ENCODE measurements around the gene ADD1.
"Not testable (repeated sequence)": the region's sequence is repeated elsewhere in the genome, so short reads cannot be mapped to it uniquely, and the experiment has no call there.

Gene ADD1

GRCh38 chr4:2922453-2923101 is 78.9 kb downstream of the ADD1 start:
- not testable (repeated sequence) for DNase-seq (ENCODE audit: low spot score)

GRCh38 chr4:2923141-2923551 is 79.5 kb downstream of the ADD1 start:
- no peak for DNase-seq (ENCODE audit: low spot score)

GRCh38 chr4:2923668-2924173 is 80.1 kb downstream of the ADD1 start:
- no peak for DNase-seq (ENCODE audit: low spot score)

- DNase-seq (ENCODE audit: low spot score): no peak
These were observed 80.6 kb downstream of the ADD1 start for GRCh38 chr4:2924286-2924685.

GRCh38 chr4:2924765-2925301 is 81.2 kb downstream of the ADD1 start:
- DNase-seq (ENCODE audit: low spot score): no peak

- no peak for DNase-seq (ENCODE audit: low spot score)
These were observed 81.9 kb downstream of the ADD1 start for GRCh38 chr4:2925496-2925895.

GRCh38 chr4:2925931-2926860 is 82.6 kb downstream of the ADD1 start:
- no peak for DNase-seq (ENCODE audit: low spot score)

- no peak for DNase-seq (ENCODE audit: low spot score)
These were observed 83.5 kb downstream of the ADD1 start for GRCh38 chr4:2927016-2927695.

- DNase-seq (ENCODE audit: low spot score): no peak
These were observed 84.0 kb downstream of the ADD1 start for GRCh38 chr4:2927696-2928075.

GRCh38 chr4:2928242-2929176 is 84.9 kb downstream of the ADD1 start:
- DNase-seq (ENCODE audit: low spot score): no peak

GRCh38 chr4:2929469-2929868 is 85.8 kb downstream of the ADD1 start:
- DNase-seq (ENCODE audit: low spot score): no peak

GRCh38 chr4:2930135-2930757 is 86.6 kb downstream of the ADD1 start:
- no peak for DNase-seq (ENCODE audit: low spot score)

- DNase-seq (ENCODE audit: low spot score): no peak
These were observed 87.3 kb downstream of the ADD1 start for GRCh38 chr4:2930758-2931511.

- peak; percentile 59 for DNase-seq (ENCODE audit: low spot score)
These were observed 88.1 kb downstream of the ADD1 start for GRCh38 chr4:2931512-2932301.

- DNase-seq (ENCODE audit: low spot score): no peak
These were observed 88.8 kb downstream of the ADD1 start for GRCh38 chr4:2932321-2932950.

- no peak for DNase-seq (ENCODE audit: low spot score)
These were observed 89.4 kb downstream of the ADD1 start for GRCh38 chr4:2932951-2933565.

GRCh38 chr4:2933566-2934076 is 90.0 kb downstream of the ADD1 start:
- no peak for DNase-seq (ENCODE audit: low spot score)
